Measurements from ENCODE around the gene GTF3C5.

GRCh38 chr9:133032171-133032570, 1.4 kb downstream of the GTF3C5 start:
- TF ChIP-seq, protein P1, sequence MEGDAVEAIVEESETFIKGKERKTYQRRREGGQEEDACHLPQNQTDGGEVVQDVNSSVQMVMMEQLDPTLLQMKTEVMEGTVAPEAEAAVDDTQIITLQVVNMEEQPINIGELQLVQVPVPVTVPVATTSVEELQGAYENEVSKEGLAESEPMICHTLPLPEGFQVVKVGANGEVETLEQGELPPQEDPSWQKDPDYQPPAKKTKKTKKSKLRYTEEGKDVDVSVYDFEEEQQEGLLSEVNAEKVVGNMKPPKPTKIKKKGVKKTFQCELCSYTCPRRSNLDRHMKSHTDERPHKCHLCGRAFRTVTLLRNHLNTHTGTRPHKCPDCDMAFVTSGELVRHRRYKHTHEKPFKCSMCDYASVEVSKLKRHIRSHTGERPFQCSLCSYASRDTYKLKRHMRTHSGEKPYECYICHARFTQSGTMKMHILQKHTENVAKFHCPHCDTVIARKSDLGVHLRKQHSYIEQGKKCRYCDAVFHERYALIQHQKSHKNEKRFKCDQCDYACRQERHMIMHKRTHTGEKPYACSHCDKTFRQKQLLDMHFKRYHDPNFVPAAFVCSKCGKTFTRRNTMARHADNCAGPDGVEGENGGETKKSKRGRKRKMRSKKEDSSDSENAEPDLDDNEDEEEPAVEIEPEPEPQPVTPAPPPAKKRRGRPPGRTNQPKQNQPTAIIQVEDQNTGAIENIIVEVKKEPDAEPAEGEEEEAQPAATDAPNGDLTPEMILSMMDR (IDR thresholded peaks at IDR 0.05): no peak
- TF ChIP-seq POLR2A (IDR thresholded peaks at IDR 0.05): no peak

Data from right lobe of liver (tissue), 4 donors.